H1 (cell line): Measurements from ENCODE around the gene TMEM54. TPM values are rescaled to one million over a fixed set of nuclear protein-coding genes. Genes with fewer than 3 reads are reported as not detected.

Experiments used
- CTCF ChIA-PET: fragments of 300-600 bp; sonication (Branson Sonifier 250); formaldehyde crosslinking; loops from one replicate; lab custom pipeline; 2021; ENCODE audit not compliant: partially characterized antibody; lab: Charles Lee
- POLR2A ChIA-PET: fragments of 300-600 bp; sonication (Branson Sonifier 250); formaldehyde crosslinking; loops from one replicate; lab custom pipeline; 2021; ENCODE audit warnings: inconsistent platforms; ENCODE audit not compliant: partially characterized antibody; lab: Charles Lee
- DNase-seq, 2 experiments: peaks; one replicate each; pipeline versions ENCODE4 v3.0.0 to v3.0.0-alpha.2; 2010 to 2022; ENCODE audit warnings: low spot score in 2 of 2, low read depth in 1 of 2, mixed read lengths in 1 of 2
- FAIRE-seq: peaks from 2 replicates; lab custom pipeline; 2011; peaks lifted over from hg19 to GRCh38; lab: Jason Lieb, UNC
- H2AFZ ChIP-seq: 2 replicates; pipeline ENCODE4 v1.8.1; 2012; ENCODE audit warnings: low read length, inconsistent platforms
- H2AK5ac ChIP-seq: 2 replicates; pipeline ENCODE4 v1.6.1; 2013; ENCODE audit warnings: low read depth, low read length
- H2BK120ac ChIP-seq: replicated peaks from 2 replicates; pipeline ENCODE3; 2013; ENCODE audit warnings: low read depth, low read length, inconsistent platforms
- H2BK12ac ChIP-seq: 2 replicates; pipeline ENCODE4 v1.6.1; 2013; ENCODE audit warnings: low read depth, low read length
- H2BK15ac ChIP-seq: 2 replicates; pipeline ENCODE4 v1.6.1; 2013; ENCODE audit warnings: low read length
- H2BK20ac ChIP-seq: 2 replicates; pipeline ENCODE4 v1.6.1; 2013; ENCODE audit warnings: low read length
- H2BK5ac ChIP-seq: 2 replicates; pipeline ENCODE4 v1.6.1; 2013; ENCODE audit warnings: low read depth, low read length
- H3K14ac ChIP-seq: 2 replicates; pipeline ENCODE4 v1.6.1; 2013; ENCODE audit warnings: inconsistent platforms; ENCODE audit not compliant: insufficient read length
- H3K18ac ChIP-seq: 2 replicates; pipeline ENCODE4 v1.6.1; 2013; ENCODE audit warnings: low read length; ENCODE audit errors: extremely low read depth
- H3K23ac ChIP-seq: 2 replicates; pipeline ENCODE4 v1.6.1; 2013; ENCODE audit warnings: inconsistent platforms; ENCODE audit not compliant: insufficient read length
- H3K23me2 ChIP-seq: 2 replicates; pipeline ENCODE4 v1.6.1; 2013; ENCODE audit warnings: low read depth, low read length
- H3K27ac ChIP-seq: 2 replicates; pipeline ENCODE4 v1.6.1; 2011; ENCODE audit warnings: low read depth, low read length, inconsistent platforms
- H3K27me3 ChIP-seq, 4 experiments: replicated peaks in 1 of 4; 1 replicate in 1 of 4; 2 replicates in 3 of 4; pipeline versions ENCODE4 v1.6.1 to v1.8.1; 2011 to 2013; ENCODE audit warnings: low read length in 3 of 4, mild to moderate bottlenecking in 3 of 4, inconsistent platforms in 2 of 4, mixed read lengths in 2 of 4, moderate library complexity in 1 of 4; ENCODE audit not compliant: control insufficient read depth in 3 of 4, insufficient read depth in 3 of 4; ENCODE audit errors: extremely low read depth in 1 of 4
- H3K36me3 ChIP-seq, 4 experiments: 2 replicates each; pipeline versions ENCODE4 v1.6.1 to v1.8.1; 2011 to 2013; ENCODE audit warnings: mild to moderate bottlenecking in 4 of 4, low read length in 3 of 4, moderate library complexity in 2 of 4, control low read depth in 1 of 4, inconsistent platforms in 1 of 4; ENCODE audit not compliant: insufficient read depth in 4 of 4, control insufficient read depth in 2 of 4
- H3K4ac ChIP-seq: replicated peaks from 2 replicates; pipeline ENCODE3; 2013; ENCODE audit warnings: low read length, low read depth, mixed read lengths, inconsistent platforms; ENCODE audit not compliant: insufficient read length
- H3K4me1 ChIP-seq, 4 experiments: replicated peaks in 1 of 4; 1 replicate in 1 of 4; 2 replicates in 3 of 4; pipeline versions ENCODE4 v1.6.1 to v1.8.1; 2011 to 2013; ENCODE audit warnings: low read length in 3 of 4, inconsistent platforms in 2 of 4, mixed read lengths in 1 of 4; ENCODE audit not compliant: insufficient read depth in 4 of 4, control insufficient read depth in 3 of 4
- H3K4me2 ChIP-seq, 2 experiments: 2 replicates each; pipeline versions ENCODE4 v1.6.1 to v1.8.1; 2011 to 2013; ENCODE audit warnings: low read depth in 2 of 2, low read length in 2 of 2, control low read depth in 1 of 2, inconsistent platforms in 1 of 2, mild to moderate bottlenecking in 1 of 2; ENCODE audit not compliant: insufficient read depth in 1 of 2
- H3K4me3 ChIP-seq, 4 experiments: fragments of 200-600, 300-600 bp in 1 of 4; sonication (generic), shearing (Covaris generic), sonication (Bioruptor Twin) in 1 of 4; 2 replicates each; pipeline versions ENCODE4 v1.5.1 to v1.8.1; 2011 to 2016; ENCODE audit warnings: low read length in 4 of 4, low read depth in 3 of 4, control low read depth in 2 of 4, inconsistent platforms in 2 of 4, mild to moderate bottlenecking in 2 of 4, mixed read lengths in 1 of 4, moderate library complexity in 1 of 4; ENCODE audit not compliant: insufficient read depth in 2 of 4; ENCODE audit errors: extremely low read depth in 1 of 4
- H3K56ac ChIP-seq: replicated peaks from 2 replicates; pipeline ENCODE3; 2013; ENCODE audit warnings: low read depth, mild to moderate bottlenecking, mixed read lengths, low read length, inconsistent platforms; ENCODE audit not compliant: insufficient read length
- H3K79me1 ChIP-seq: 2 replicates; pipeline ENCODE4 v1.6.1; 2013; ENCODE audit warnings: low read depth, low read length, control low read depth
- H3K79me2 ChIP-seq, 2 experiments: 2 replicates each; pipeline versions ENCODE4 v1.6.1 to v1.8.1; 2012 to 2013; ENCODE audit warnings: low read length in 2 of 2, mild to moderate bottlenecking in 2 of 2, inconsistent platforms in 1 of 2; ENCODE audit not compliant: insufficient read depth in 2 of 2, control insufficient read depth in 1 of 2
- H3K9ac ChIP-seq, 4 experiments: replicated peaks in 1 of 4; 1 replicate in 1 of 4; 2 replicates in 3 of 4; pipeline versions ENCODE4 v1.6.1 to v1.8.1; 2011 to 2013; ENCODE audit warnings: low read depth in 3 of 4, low read length in 3 of 4, control low read depth in 2 of 4, mild to moderate bottlenecking in 2 of 4, moderate library complexity in 2 of 4, inconsistent platforms in 1 of 4; ENCODE audit errors: extremely low read depth in 1 of 4
- H3K9me3 ChIP-seq, 2 experiments: 2 replicates each; pipeline versions ENCODE4 v1.6.1 to v1.8.1; 2012 to 2013; ENCODE audit warnings: mild to moderate bottlenecking in 2 of 2, moderate library complexity in 2 of 2, control low read depth in 1 of 2, inconsistent platforms in 1 of 2, low read depth in 1 of 2, low read length in 1 of 2, mixed read lengths in 1 of 2; ENCODE audit not compliant: insufficient read depth in 2 of 2
- H4K20me1 ChIP-seq, 2 experiments: replicated peaks in 1 of 2; 2 replicates each; pipeline versions ENCODE3 to v1.8.1; 2011 to 2013; ENCODE audit warnings: inconsistent platforms in 2 of 2, low read length in 2 of 2, mild to moderate bottlenecking in 1 of 2; ENCODE audit not compliant: insufficient read depth in 2 of 2, control insufficient read depth in 1 of 2
- H4K5ac ChIP-seq: 2 replicates; pipeline ENCODE4 v1.6.1; 2013; ENCODE audit warnings: low read length, low read depth, mixed read lengths, inconsistent platforms; ENCODE audit not compliant: insufficient read length
- H4K8ac ChIP-seq: 2 replicates; pipeline ENCODE4 v1.8.0; 2013; ENCODE audit warnings: mild to moderate bottlenecking, moderate library complexity, low read length, inconsistent platforms; ENCODE audit not compliant: insufficient read depth; ENCODE audit errors: extremely low read depth
- H4K91ac ChIP-seq: replicated peaks from 2 replicates; pipeline ENCODE3; 2013; ENCODE audit warnings: low read length, mixed read lengths, inconsistent platforms; ENCODE audit not compliant: insufficient read length
- CBX8 ChIP-seq: fragments of 300-800, 300-1000 bp; sonication (generic); IDR thresholded peaks from 2 replicates; pipeline ENCODE4 v1.7.1; 2016; ENCODE audit warnings: low read depth, low read length, borderline replicate concordance
- EGR1 ChIP-seq: IDR thresholded peaks from 2 replicates; pipeline ENCODE4 v1.6.1; 2011; ENCODE audit warnings: low read depth, low read length, borderline replicate concordance
- GABPA ChIP-seq: IDR thresholded peaks from 2 replicates; pipeline ENCODE4 v1.6.1; 2011; ENCODE audit warnings: mild to moderate bottlenecking, low read length, moderate library complexity, borderline replicate concordance; ENCODE audit not compliant: insufficient read depth
- HDAC6 ChIP-seq: IDR thresholded peaks from one replicate; pipeline ENCODE4 v1.7.1; 2012; ENCODE audit warnings: low read depth, mild to moderate bottlenecking, inconsistent platforms, low read length, moderate library complexity
- NANOG ChIP-seq: IDR thresholded peaks from 2 replicates; pipeline ENCODE4 v1.6.1; 2011; ENCODE audit warnings: low read length, low read depth, mild to moderate bottlenecking, inconsistent platforms; ENCODE audit not compliant: insufficient read depth, poor library complexity, severe bottlenecking
- PHF8 ChIP-seq: fragments of 200-600 bp; sonication (generic); conservative IDR thresholded peaks from 2 replicates; pipeline ENCODE4 v1.7.1; 2012; ENCODE audit warnings: low read depth, mild to moderate bottlenecking, inconsistent platforms, low read length, moderate library complexity
- POLR2AphosphoS5 ChIP-seq: IDR thresholded peaks from 2 replicates; pipeline ENCODE4 v1.6.1; 2011; ENCODE audit warnings: low read depth, low read length
- RFX5 ChIP-seq: IDR thresholded peaks from 2 replicates; pipeline ENCODE4 v1.6.1; 2011; ENCODE audit warnings: low read depth, low read length, improper control_type of control experiment, borderline replicate concordance
- SP1 ChIP-seq: IDR thresholded peaks from 2 replicates; pipeline ENCODE4 v1.6.1; 2011; ENCODE audit warnings: low read depth, low read length
- SP2 ChIP-seq: IDR thresholded peaks from 2 replicates; pipeline ENCODE4 v1.6.1; 2012; ENCODE audit warnings: mild to moderate bottlenecking, low read length, inconsistent platforms
- SP4 ChIP-seq: IDR thresholded peaks from 2 replicates; pipeline ENCODE4 v1.6.1; 2012; ENCODE audit warnings: low read length, inconsistent platforms
- TAF1 ChIP-seq: IDR thresholded peaks from 2 replicates; pipeline ENCODE4 v1.6.1; 2011; ENCODE audit warnings: mild to moderate bottlenecking, low read depth, low read length
- TCF12 ChIP-seq: IDR thresholded peaks from 2 replicates; pipeline ENCODE4 v1.6.1; 2011; ENCODE audit warnings: low read depth, mild to moderate bottlenecking, low read length
- YY1 ChIP-seq: IDR thresholded peaks from 2 replicates; pipeline ENCODE4 v1.6.1; 2011; ENCODE audit warnings: low read depth, mild to moderate bottlenecking, low read length
- WGBS, 2 experiments: shearing (Covaris generic) in 1 of 2; methylation state at CpG; one replicate each; pipeline versions ENCODE4 v1.1.6 to v1.1.7; 2013 to 2015; ENCODE audit warnings: low lambda C conversion rate in 2 of 2, mixed read lengths in 2 of 2, inconsistent platforms in 1 of 2, low coverage in 1 of 2, missing lambda C conversion rate in 1 of 2; ENCODE audit not compliant: insufficient replicate concordance in 2 of 2, insufficient coverage in 1 of 2, insufficient read length in 1 of 2; ENCODE audit errors: extremely low coverage in 1 of 2, missing lambda C conversion rate in 1 of 2; 5-methylcytosine and 5-hydroxymethylcytosine counted together
- polyA plus RNA-seq, 7 experiments: library from polyadenylated mRNA; depleted of rRNA in 3 of 7; stranded (reverse) in 5 of 7; unstranded in 2 of 7; fragments of >200 nt in 5 of 7; fragments of 200-250 nt in 2 of 7; gene quantifications; 1 replicate in 5 of 7; 2 replicates in 1 of 7; 4 replicates in 1 of 7; pipeline versions ENCODE4 v1.2.1 to v1.2.3, GENCODE V29; 2011 to 2013; ENCODE audit warnings: missing spikeins in 2 of 7, mixed read lengths in 2 of 7
- total RNA-seq: library from RNA; stranded (reverse); fragmentation: NEBNext Ultra II Directional; extraction: Animal tissue kit (Norgen Biotek cat#: 25700); gene quantifications from 2 replicates; pipeline ENCODE4 v1.2.1, GENCODE V29; 2021
- TF ChIP-seq, protein P1 (sequence below): IDR thresholded peaks from 2 replicates; pipeline ENCODE4 v1.6.1; 2012; ENCODE audit warnings: inconsistent platforms

Gene TMEM54
- total and polyA plus RNA-seq, 2 of the 8 experiments (the other 6 are each of a cell fraction or from before 2014, with no cell fraction given), result 9.5 to 58.7 TPM

DNA sequence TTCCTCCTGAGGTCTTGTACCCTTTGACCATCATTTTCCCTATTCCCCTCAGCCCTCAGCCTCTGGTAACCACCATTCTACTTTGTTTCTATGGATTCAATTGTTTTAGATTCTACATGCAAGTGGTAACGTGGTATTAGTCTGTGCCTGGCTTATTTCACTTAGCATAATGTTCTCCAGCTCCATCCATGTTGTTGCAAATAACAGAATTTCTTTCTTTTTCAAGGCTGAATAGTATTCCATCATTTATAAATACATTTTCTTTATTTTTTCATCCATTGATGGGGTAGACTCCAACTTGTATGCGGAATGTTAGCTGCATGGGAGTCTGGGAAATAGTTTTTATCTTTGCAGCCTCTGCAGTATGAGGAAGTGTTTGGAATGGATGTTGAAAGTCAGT, 26.3 kb upstream of the TMEM54 start:
- Histone ChIP-seq H3K23ac (no peak overlapping the region), H3K9me3 (no peaks in the 10 kb centered on the region), H2BK5ac (no peak overlapping the region), H3K36me3 (no peaks in the 10 kb centered on the region), H3K23me2 (peaks cover 11% of the 10 kb centered on the region; the same call in 1 of the 2 replicates), H2BK120ac (no peak overlapping the region), H3K79me2 (no peaks in the 10 kb centered on the region), H2BK20ac (no peak overlapping the region), H4K91ac (no peak overlapping the region), H2AK5ac (no peak overlapping the region), H3K4ac (no peak overlapping the region), H3K4me1 (peaks cover 0 to 4% (median 2%) of the 10 kb centered on the region in 4 experiments; a peak in 5 of 7 replicates), H3K18ac (no peak overlapping the region), H2BK12ac (no peak overlapping the region), H3K14ac (no peak overlapping the region), H3K4me3 (no peak overlapping the region), H4K20me1 (peaks cover 0 to 2% of the 10 kb centered on the region in 2 experiments), H3K27me3 (peaks cover 12 to 52% (median 47%) of the 10 kb centered on the region in 4 experiments), H3K9ac (no peak overlapping the region), H4K5ac (no peak overlapping the region), H3K79me1 (no peaks in the 10 kb centered on the region), H4K8ac (no peak overlapping the region), H2AFZ (no peak overlapping the region), H3K56ac (no peak overlapping the region), H3K4me2 (no peak overlapping the region), H3K27ac (no peak overlapping the region), H2BK15ac (no peak overlapping the region)
- DNase-seq (no peak), FAIRE-seq (peak; percentile 39)
- 83% methylated on average over 2 of the region's 2 CpGs; no CpG with 5 or more reads in 1 of the 2 experiments for WGBS, 2 experiments
- POLR2A ChIA-PET, result no interaction called here
- CTCF ChIA-PET, result interaction anchor here (1.1 to 2.6 kb wide), 5 partner anchors 13 to 100 kb away, joined by 3 to 11 read pairs (median 4); no protein-coding TSS in a partner anchor
- TF ChIP-seq TAF1, result no peak
- TF ChIP-seq EGR1, result no peak
- TF ChIP-seq SP4, result no peak
- TF ChIP-seq, protein P1, sequence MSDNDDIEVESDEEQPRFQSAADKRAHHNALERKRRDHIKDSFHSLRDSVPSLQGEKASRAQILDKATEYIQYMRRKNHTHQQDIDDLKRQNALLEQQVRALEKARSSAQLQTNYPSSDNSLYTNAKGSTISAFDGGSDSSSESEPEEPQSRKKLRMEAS, result no peak
- TF ChIP-seq TCF12, result no peak
- TF ChIP-seq GABPA, result no peak
- no peak for TF ChIP-seq NANOG
- TF ChIP-seq POLR2AphosphoS5, result no peak
- TF ChIP-seq SP1, result no peak
- no peak for TF ChIP-seq SP2
- no peak for TF ChIP-seq PHF8
- TF ChIP-seq CBX8, result no peak
- TF ChIP-seq YY1, result no peak
- TF ChIP-seq HDAC6, result no peak
- no peak for TF ChIP-seq RFX5
